Neuronal stem cell (in vitro differentiated cells): ENCODE data around the gene ZNF827. TPM values are rescaled to one million over a fixed set of nuclear protein-coding genes. Genes with fewer than 3 reads are reported as not detected.

Source experiments
- DNase-seq: peaks from one replicate; pipeline ENCODE4 v3.0.0-alpha.2; 2013; ENCODE audit warnings: low spot score
- H2AFZ ChIP-seq: one replicate; pipeline ENCODE4 v1.6.1; 2013; ENCODE audit warnings: mild to moderate bottlenecking, low read length, inconsistent platforms
- H2AK5ac ChIP-seq: 2 replicates; pipeline ENCODE4 v1.6.1; 2013; ENCODE audit warnings: low read depth, mild to moderate bottlenecking, inconsistent platforms, low read length, moderate library complexity, mixed read lengths
- H2BK120ac ChIP-seq: 2 replicates; pipeline ENCODE4 v1.6.1; 2013; ENCODE audit warnings: low read depth, mild to moderate bottlenecking, inconsistent platforms, low read length, moderate library complexity, mixed read lengths
- H2BK12ac ChIP-seq: one replicate; pipeline ENCODE4 v1.6.1; 2013; ENCODE audit warnings: low read length, inconsistent platforms
- H2BK15ac ChIP-seq: 2 replicates; pipeline ENCODE4 v1.6.1; 2013; ENCODE audit warnings: mild to moderate bottlenecking, low read length, inconsistent platforms, mixed read lengths
- H2BK5ac ChIP-seq: one replicate; pipeline ENCODE4 v1.6.1; 2013; ENCODE audit warnings: inconsistent platforms, mild to moderate bottlenecking, low read length, moderate library complexity
- H3K14ac ChIP-seq: one replicate; pipeline ENCODE4 v1.6.1; 2013; ENCODE audit warnings: low read length, inconsistent platforms
- H3K18ac ChIP-seq: 2 replicates; pipeline ENCODE4 v1.6.1; 2013; ENCODE audit warnings: low read length, inconsistent platforms
- H3K23ac ChIP-seq: 2 replicates; pipeline ENCODE4 v1.6.1; 2013; ENCODE audit warnings: low read depth, mild to moderate bottlenecking, mixed read lengths, low read length, inconsistent platforms; ENCODE audit not compliant: poor library complexity
- H3K27ac ChIP-seq: replicated peaks from 3 replicates; pipeline ENCODE4 v1.5.1; 2013; ENCODE audit warnings: low read length, inconsistent platforms
- H3K27me3 ChIP-seq, 3 experiments: 2 replicates each; pipeline ENCODE4 v1.6.1; 2013; ENCODE audit warnings: low read length in 3 of 3, mild to moderate bottlenecking in 2 of 3, inconsistent platforms in 1 of 3, low read depth in 1 of 3, mixed read lengths in 1 of 3, moderate library complexity in 1 of 3; ENCODE audit not compliant: control insufficient read depth in 3 of 3, insufficient read depth in 3 of 3
- H3K36me3 ChIP-seq, 2 donors: replicated peaks in 1 of 2; 2 replicates each; pipeline ENCODE4 v1.6.1; 2013; ENCODE audit warnings: low read length in 2 of 2; ENCODE audit not compliant: control insufficient read depth in 2 of 2, insufficient read depth in 2 of 2
- H3K4ac ChIP-seq: 2 replicates; pipeline ENCODE4 v1.6.1; 2013; ENCODE audit warnings: inconsistent platforms, mild to moderate bottlenecking, low read length, moderate library complexity
- H3K4me1 ChIP-seq, 2 donors: 1 replicate in 1 of 2; 2 replicates in 1 of 2; pipeline ENCODE4 v1.6.1; 2013; ENCODE audit warnings: low read length in 2 of 2, low read depth in 1 of 2; ENCODE audit not compliant: control insufficient read depth in 2 of 2, insufficient read depth in 1 of 2
- H3K4me2 ChIP-seq: one replicate; pipeline ENCODE4 v1.6.1; 2013; ENCODE audit warnings: mild to moderate bottlenecking, low read length, inconsistent platforms; ENCODE audit not compliant: insufficient read depth, poor library complexity, severe bottlenecking
- H3K4me3 ChIP-seq, 2 donors: 2 replicates each; pipeline ENCODE4 v1.5.1; 2013; ENCODE audit warnings: low read length in 2 of 2, mild to moderate bottlenecking in 2 of 2, inconsistent platforms in 1 of 2, moderate library complexity in 1 of 2
- H3K79me1 ChIP-seq: one replicate; pipeline ENCODE4 v1.6.1; 2013; ENCODE audit warnings: low read depth, mild to moderate bottlenecking, inconsistent platforms, low read length, moderate library complexity
- H3K9ac ChIP-seq: one replicate; pipeline ENCODE4 v1.6.1; 2013; ENCODE audit warnings: mild to moderate bottlenecking, low read depth, low read length, inconsistent platforms; ENCODE audit not compliant: poor library complexity
- H3K9me3 ChIP-seq, 2 donors: replicated peaks in 1 of 2; 2 replicates each; pipeline versions ENCODE3 to v1.6.1; 2013; ENCODE audit warnings: low read length in 2 of 2, mild to moderate bottlenecking in 2 of 2, inconsistent platforms in 1 of 2, low read depth in 1 of 2, mixed read lengths in 1 of 2, moderate library complexity in 1 of 2; ENCODE audit not compliant: control insufficient read depth in 2 of 2, insufficient read depth in 1 of 2
- H4K8ac ChIP-seq: one replicate; pipeline ENCODE4 v1.6.1; 2013; ENCODE audit warnings: low read depth, mild to moderate bottlenecking, inconsistent platforms, low read length, moderate library complexity
- H4K91ac ChIP-seq: one replicate; pipeline ENCODE4 v1.6.1; 2013; ENCODE audit warnings: low read length, low read depth, mild to moderate bottlenecking, inconsistent platforms; ENCODE audit not compliant: poor library complexity
- WGBS, 2 donors: extraction: QIAGEN DNeasy Blood & Tissue Kit; methylation state at CpG; one replicate each; pipeline ENCODE4 v1.1.7; 2013; ENCODE audit warnings: missing lambda C conversion rate in 2 of 2, mixed read lengths in 1 of 2; ENCODE audit not compliant: insufficient read length in 2 of 2, insufficient replicate concordance in 1 of 2; ENCODE audit errors: extremely low coverage in 2 of 2; 5-methylcytosine and 5-hydroxymethylcytosine counted together
- small RNA-seq: library from polyadenylated mRNA; stranded (forward); fragments of <200 nt; extraction: miRNeasy Mini kit (QIAGEN cat#:217004); gene quantifications from one replicate; pipeline ENCODE3, GENCODE V24; 2013; ENCODE audit not compliant: insufficient read depth

ZNF827 gene

DNA sequence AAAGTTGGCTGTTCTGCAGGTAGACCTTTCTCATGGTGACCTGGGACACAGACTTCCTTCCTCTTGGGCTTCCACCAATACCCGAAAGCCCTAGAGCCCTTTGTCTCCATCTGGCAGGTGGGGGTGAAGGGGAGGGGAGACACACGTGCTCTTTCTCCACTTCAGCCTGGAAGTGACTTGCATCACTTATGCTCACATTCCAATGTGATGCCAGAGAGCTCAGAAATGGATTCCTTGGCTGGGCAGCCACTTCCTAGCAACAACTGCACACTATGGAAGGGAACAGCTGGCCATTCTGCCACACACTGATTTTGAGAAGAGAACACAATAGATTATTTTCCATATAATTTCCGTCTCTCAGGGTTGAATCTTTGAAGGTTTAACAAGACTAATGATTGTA is 222.4 kb downstream of the ZNF827 start:
- Histone ChIP-seq H3K27ac (no peak overlapping the region), H3K23ac (no peak overlapping the region), H3K14ac (no peak overlapping the region), H3K36me3 (no peaks in the 10 kb centered on the region), H4K91ac (no peak overlapping the region), H2BK5ac (no peak overlapping the region), H3K4ac (no peak overlapping the region), H4K8ac (no peak overlapping the region), H2BK15ac (no peak overlapping the region), H3K79me1 (no peaks in the 10 kb centered on the region), H3K4me1 (peaks cover 11 to 21% of the 10 kb centered on the region in 2 donors), H3K4me3 (no peak overlapping the region), H3K18ac (no peak overlapping the region), H3K9ac (no peak overlapping the region), H2AK5ac (no peak overlapping the region), H2BK120ac (no peak overlapping the region), H2AFZ (no peak overlapping the region), H3K27me3 (no peaks in the 10 kb centered on the region), H3K4me2 (no peak overlapping the region), H3K9me3 (peaks cover 0 to 12% of the 10 kb centered on the region in 2 donors), H2BK12ac (no peak overlapping the region)
- no CpG with 5 or more reads among the region's 3 CpGs for WGBS, 2 donors
- no peak for DNase-seq

DNA sequence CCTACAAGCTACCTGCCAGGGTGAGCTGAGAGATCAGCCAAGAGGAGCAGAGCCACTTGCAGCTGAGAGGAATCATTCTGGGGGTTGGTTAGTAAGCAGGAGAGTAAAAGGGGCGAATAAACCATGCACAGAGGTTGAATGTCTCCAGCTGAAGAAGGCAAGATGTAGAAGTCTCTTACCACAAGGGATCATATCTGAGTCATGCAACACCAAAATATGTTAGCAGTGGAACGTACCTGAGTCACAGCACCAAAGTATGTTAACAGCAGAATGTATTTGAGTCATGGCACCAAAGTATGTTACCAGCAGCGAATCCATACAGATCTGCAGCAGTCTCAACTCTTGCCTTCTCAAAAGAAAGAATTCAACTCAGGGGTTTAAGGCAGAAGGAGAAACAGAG is 228.8 kb downstream of the ZNF827 start:
- no peak overlapping the region for H3K4ac ChIP-seq
- no peak overlapping the region for H3K14ac ChIP-seq
- H3K4me1 ChIP-seq = no peaks in the 10 kb centered on the region
- H4K91ac ChIP-seq = no peak overlapping the region
- H3K9me3 ChIP-seq = peaks cover 0 to 14% of the 10 kb centered on the region in 2 donors
- H3K27me3 ChIP-seq = no peaks in the 10 kb centered on the region
- no peak overlapping the region for H3K27ac ChIP-seq
- H2BK120ac ChIP-seq = no peak overlapping the region
- H2BK15ac ChIP-seq = no peak overlapping the region
- H2AFZ ChIP-seq = no peak overlapping the region
- no peak overlapping the region for H3K23ac ChIP-seq
- DNase-seq = no peak
- no peaks in the 10 kb centered on the region for H3K36me3 ChIP-seq
- no peak overlapping the region for H2AK5ac ChIP-seq
- no peak overlapping the region for H3K18ac ChIP-seq
- H2BK12ac ChIP-seq = no peak overlapping the region
- no peak overlapping the region for H3K4me3 ChIP-seq
- H2BK5ac ChIP-seq = no peak overlapping the region
- no CpG with 5 or more reads among the region's 3 CpGs for WGBS, 2 donors
- H3K79me1 ChIP-seq = no peaks in the 10 kb centered on the region
- H4K8ac ChIP-seq = no peak overlapping the region
- H3K9ac ChIP-seq = no peak overlapping the region
- H3K4me2 ChIP-seq = no peak overlapping the region

- no peak overlapping the region for H2BK5ac ChIP-seq
- H2BK120ac ChIP-seq = no peak overlapping the region
- H4K8ac ChIP-seq = no peak overlapping the region
- H3K27me3 ChIP-seq = no peaks in the 10 kb centered on the region
- DNase-seq = no peak
- no CpG with 5 or more reads among the region's 1 CpG for WGBS, 2 donors
- H2AFZ ChIP-seq = no peak overlapping the region
- H4K91ac ChIP-seq = no peak overlapping the region
- H3K27ac ChIP-seq = no peak overlapping the region
- H3K4me1 ChIP-seq = no peaks in the 10 kb centered on the region
- no peak overlapping the region for H3K4ac ChIP-seq
- no peak overlapping the region for H3K14ac ChIP-seq
- no peak overlapping the region for H3K4me2 ChIP-seq
- H3K4me3 ChIP-seq = no peak overlapping the region
- H2BK12ac ChIP-seq = no peak overlapping the region
- no peaks in the 10 kb centered on the region for H3K36me3 ChIP-seq
- no peak overlapping the region for H2BK15ac ChIP-seq
- H3K9ac ChIP-seq = no peak overlapping the region
- H3K18ac ChIP-seq = no peak overlapping the region
- no peak overlapping the region for H2AK5ac ChIP-seq
- H3K9me3 ChIP-seq = peaks cover 0 to 14% of the 10 kb centered on the region in 2 donors
- H3K79me1 ChIP-seq = no peaks in the 10 kb centered on the region
- no peak overlapping the region for H3K23ac ChIP-seq
Measured at GRCh38 chr4:145709336-145709735, 229.3 kb downstream of the ZNF827 start.

Small RNAs within 50 kb of the gene (small RNA-seq; reads per million reads assigned to genes)
- gene RF00019 = not detected
